CD4-positive, alpha-beta T cell treated with Interferon gamma for 1 hour (primary cell): ENCODE results near the gene AMDHD2.

ENCODE experiments used
- DNase-seq: peaks from one replicate; pipeline ENCODE4 v3.0.0-alpha.2; 2020

AMDHD2 gene

GRCh38 chr16:2500430-2500917, 19.7 kb upstream of the AMDHD2 start:
- DNase-seq, result no peak

DNA sequence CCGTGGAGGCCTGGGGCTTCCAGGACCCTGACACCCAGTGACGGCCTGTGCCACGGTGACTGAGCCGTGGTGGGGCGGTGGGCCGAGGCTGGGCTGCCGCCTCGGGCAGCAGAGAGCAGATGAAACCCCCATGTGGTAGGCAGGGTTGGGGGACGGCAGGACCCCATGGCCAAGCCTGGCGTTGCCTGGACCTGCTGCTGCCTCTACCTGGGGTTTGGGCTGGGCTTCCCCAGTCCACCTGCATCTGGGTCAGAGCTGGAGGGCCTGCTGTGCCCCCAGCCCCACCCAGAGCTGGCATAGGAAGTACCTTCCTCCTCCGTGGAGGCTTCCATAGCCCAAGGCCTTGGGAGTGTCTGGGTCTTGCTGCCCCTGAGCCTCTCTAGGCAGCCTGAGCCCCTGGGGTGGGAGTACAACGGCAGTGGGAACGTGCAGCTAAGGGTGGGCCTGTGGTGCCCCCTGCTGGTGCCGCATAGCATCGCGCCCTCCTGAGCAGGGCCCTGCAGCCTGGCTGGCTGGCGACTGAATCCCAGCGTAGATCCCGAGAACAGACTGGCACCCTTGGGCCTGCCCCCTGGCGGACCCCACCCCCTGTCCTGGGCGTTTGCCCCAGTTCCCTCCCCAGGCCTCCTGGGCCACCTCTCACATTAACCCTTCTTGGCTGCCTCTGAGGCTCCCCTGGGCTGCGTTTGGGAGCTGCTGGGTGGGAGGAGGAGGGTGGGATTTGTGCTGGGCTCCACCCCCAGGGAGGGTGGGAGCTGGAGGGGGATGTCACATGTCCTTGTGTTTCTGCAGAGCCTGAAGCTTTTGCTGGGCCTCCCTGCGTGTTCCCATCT, 19.0 kb upstream of the AMDHD2 start:
- peak; percentile 74 for DNase-seq

- DNase-seq, result no peak
These were observed 17.9 kb upstream of the AMDHD2 start for GRCh38 chr16:2501946-2502895.

GRCh38 chr16:2505695-2506094, 14.5 kb upstream of the AMDHD2 start:
- no peak for DNase-seq

GRCh38 chr16:2507052-2507659, 13.0 kb upstream of the AMDHD2 start:
- DNase-seq, result peak; percentile 66

DNA sequence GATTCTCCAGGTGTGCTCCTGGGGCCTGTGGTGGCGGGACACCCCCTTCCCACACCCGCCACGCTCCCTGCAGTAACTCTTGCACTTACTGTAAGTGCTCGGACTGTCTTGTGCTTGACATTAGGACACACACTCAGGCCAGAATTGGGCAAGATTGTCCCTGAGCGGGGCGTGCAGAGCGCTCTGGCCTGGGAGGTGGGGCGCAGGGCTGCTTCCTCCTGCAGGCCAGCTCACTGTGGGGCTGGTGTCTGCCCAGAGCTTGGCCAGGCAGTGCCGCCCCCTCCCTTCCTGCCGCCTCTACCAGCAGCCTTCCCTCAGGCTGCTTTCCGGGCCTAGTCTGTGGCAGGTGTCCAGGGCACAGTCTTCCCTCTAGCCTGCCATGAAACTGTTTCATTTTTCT, 12.5 kb upstream of the AMDHD2 start:
- peak; percentile 55 for DNase-seq

GRCh38 chr16:2508722-2509400, 11.3 kb upstream of the AMDHD2 start:
- DNase-seq, result no peak

DNA sequence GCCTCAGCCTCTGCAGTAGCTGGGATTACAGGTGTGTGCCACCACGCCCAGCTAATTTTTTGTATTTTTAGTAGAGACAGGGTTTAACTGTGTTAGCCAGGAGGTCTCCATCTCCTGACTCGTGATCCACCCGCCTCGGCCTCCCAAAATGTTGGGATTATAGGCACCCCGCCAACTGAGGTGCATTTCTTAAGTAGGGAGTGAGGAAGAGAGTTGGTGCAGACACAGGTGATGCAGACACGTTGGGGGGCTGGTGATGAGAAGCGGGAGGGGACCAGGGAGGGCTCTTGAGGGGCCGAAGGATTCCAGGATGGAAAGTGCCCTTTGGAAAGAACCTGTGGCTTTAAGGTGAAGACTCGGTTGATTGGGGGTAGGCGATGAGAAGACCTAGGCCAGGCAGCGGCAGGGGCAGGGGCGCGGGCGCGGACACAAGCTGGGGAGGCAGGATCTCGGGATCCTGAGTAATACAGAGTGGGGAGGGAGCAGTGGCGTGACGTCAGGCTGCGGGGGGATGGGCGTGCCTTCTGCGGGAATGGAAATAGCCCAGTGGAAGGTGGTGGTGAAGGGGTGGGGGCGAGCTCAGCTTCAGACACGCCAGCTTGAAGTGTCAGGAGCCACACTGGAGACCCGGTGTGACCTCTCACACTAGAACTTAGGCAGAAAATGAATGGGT, 8.9 kb upstream of the AMDHD2 start:
- DNase-seq, result no peak

- DNase-seq, result no peak
These were observed 8.0 kb upstream of the AMDHD2 start for GRCh38 chr16:2511996-2512734.

GRCh38 chr16:2512735-2513404, 7.3 kb upstream of the AMDHD2 start:
- DNase-seq, result peak; percentile 42

DNA sequence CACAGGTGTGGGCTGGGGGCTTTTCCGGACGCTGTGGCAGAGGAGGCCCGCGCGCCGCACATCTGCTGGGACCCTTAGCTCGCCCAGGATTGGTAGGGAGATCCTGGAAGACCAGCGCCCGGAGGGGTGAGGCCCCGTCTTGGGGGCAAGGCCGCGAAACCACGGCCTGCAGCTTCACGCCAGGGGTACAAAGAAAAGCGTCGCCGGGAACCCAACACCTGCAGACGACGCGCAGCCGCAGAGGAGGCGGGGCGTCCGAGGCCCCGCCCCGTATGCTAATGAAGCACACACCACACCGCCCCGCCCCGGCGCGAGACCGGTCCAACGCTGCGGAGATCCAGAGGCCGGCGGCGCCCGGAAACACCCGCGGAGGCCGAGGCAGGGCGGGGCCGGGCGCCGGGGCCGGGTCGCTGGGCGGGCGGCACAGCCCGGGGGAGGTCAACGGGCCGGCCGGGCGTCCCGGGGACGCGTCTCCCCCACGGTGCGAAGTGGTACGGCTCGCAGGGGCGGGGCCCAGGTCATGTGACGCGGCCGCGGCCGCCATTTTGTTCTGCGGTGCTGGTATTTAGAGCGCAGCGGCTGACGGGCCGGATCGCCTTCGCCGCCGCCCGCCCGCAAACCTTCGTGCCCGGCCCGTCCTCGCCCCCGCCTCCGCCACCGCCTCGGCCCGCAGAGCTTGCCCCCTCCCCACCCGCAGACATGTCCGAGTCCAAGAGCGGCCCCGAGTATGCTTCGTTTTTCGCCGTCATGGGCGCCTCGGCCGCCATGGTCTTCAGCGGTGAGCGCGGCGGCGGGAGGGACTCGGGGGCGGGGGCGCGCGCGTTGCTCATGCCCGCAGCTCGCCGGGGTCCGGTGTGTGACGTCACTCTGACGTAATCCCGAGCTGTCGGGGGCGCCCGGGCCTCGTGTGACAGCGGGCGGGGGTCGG, 6.5 kb upstream of the AMDHD2 start, which contains the start of gene ATP6V0C:
Gene ATP6V0C (plus strand): TSS at position 548 of the 928 bp plus-strand sequence. CDS start 152 bp downstream, at position 700.
- peak; percentile 93 for DNase-seq

DNA sequence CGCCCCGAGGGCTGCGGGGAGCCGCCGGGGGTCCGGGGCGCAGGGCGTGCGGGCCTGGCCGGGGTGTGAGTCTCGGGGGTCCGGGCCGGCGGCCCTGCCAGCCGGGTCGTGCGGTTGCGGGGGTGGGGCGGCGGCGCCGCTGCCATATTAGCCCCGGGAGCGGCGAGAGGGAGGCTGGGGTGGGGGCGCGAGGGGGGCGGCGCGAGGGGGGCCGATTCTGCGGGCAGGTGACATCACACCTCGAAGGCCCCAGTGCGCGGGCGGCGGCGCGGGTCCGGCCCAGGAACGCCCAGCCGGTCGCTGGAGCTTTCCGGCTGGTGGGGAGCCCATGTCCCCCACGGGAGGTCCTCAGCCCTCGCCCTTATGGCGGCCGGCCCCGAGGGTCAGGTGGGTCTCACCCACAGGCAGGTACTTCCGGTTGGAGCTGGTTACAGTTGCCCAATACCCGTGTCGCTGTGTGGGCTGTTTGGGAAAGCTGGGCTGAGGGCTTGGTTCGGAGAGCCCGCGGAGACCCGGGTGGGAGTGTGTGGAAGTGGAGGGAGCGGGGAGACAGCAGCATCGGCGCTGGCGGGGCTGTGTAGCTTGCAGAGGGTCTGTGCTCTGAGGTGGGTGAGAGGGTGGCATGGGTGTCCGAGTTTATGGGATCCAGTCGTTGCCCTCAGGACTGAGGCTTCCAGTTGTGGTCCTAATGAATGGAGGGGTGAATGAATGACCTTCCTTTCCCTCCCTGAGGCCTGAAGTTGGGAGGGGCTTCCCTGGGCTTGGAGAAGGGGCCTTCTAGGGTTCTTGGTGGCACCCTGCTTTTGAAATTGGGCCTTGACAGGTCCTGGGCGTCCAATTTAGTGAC, 5.6 kb upstream of the AMDHD2 start:
- DNase-seq, result peak; percentile 40

DNA sequence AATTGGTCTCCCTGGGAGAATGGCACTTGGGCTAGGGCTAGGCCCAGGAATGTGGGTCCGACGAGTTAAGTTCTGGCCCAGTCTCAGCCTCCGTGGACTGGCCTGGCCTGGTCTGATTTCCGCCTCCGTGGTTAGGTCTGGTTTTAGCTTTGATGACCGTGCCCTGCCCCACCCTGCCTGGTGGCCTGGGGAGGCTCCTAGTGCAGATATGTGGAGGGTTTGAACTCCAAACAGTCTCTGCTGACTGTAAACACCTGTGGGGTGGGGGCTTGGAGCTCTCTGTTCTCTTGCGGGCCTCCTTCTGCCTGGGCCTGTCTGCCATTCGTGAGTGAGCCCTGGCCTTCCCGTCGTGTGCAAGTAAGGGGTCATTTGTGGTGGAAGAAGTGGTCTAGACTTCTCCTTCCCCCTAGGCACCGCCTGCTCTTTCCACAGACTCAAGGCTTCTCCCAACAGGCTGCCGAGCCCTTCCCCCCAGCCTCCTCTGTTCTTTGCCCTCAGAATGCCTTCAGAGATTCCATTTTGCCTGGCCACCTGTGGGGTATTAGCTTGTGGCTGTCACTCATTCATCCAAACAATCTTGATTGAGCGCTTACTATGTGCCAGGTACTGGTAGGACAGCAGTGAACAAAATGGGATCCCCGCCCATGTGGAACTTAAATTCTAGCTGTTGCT, 4.9 kb upstream of the AMDHD2 start:
- no peak for DNase-seq

- DNase-seq, result peak; percentile 45
These were observed 3.6 kb upstream of the AMDHD2 start for GRCh38 chr16:2516391-2517240.

- DNase-seq, result no peak
These were observed 2.1 kb upstream of the AMDHD2 start for GRCh38 chr16:2517954-2518605.
